ENCODE results near the gene CHSY3.

Gene CHSY3

DNA sequence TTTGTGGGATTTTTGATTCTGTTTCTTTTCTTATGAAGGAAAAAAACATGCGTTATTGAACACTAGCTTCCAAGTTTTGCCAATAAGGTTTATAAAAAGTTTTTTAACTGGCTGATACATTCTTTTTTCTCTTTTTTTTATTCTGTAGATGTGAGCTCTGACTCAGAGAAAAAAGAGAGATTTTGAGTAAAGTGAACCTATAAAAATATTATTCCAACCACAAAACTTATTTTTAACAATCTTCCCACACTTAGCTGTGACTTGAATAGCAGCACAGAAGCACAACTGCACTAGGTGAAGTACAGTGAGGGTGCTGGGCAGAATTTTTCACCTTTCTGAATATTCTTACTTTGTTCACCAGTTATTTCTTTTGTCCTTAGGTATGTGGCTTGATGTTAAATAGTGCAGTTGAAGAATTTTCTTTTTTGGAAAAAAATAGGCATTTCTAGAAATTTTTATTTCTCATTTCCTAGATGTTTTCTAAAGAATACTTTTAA, 41.6 kb downstream of the CHSY3 start:
- no peaks in the 10 kb centered on the region for H3K36me3 ChIP-seq (ENCODE audit: control insufficient read depth, insufficient read depth, low read length)
- H3K4me3 ChIP-seq (replicated peaks; ENCODE audit: low read depth, low read length) = no peak overlapping the region
- no peaks in the 10 kb centered on the region for H3K27me3 ChIP-seq (replicated peaks; ENCODE audit: control insufficient read depth, insufficient read depth, low read length)
- TF ChIP-seq, protein P1, sequence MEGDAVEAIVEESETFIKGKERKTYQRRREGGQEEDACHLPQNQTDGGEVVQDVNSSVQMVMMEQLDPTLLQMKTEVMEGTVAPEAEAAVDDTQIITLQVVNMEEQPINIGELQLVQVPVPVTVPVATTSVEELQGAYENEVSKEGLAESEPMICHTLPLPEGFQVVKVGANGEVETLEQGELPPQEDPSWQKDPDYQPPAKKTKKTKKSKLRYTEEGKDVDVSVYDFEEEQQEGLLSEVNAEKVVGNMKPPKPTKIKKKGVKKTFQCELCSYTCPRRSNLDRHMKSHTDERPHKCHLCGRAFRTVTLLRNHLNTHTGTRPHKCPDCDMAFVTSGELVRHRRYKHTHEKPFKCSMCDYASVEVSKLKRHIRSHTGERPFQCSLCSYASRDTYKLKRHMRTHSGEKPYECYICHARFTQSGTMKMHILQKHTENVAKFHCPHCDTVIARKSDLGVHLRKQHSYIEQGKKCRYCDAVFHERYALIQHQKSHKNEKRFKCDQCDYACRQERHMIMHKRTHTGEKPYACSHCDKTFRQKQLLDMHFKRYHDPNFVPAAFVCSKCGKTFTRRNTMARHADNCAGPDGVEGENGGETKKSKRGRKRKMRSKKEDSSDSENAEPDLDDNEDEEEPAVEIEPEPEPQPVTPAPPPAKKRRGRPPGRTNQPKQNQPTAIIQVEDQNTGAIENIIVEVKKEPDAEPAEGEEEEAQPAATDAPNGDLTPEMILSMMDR (IDR thresholded peaks at IDR 0.05; ENCODE audit: insufficient read depth, low read length, poor library complexity, severe bottlenecking) = no peak
- no peak for DNase-seq (ENCODE audit: extremely low read depth, insufficient read length)

DNA sequence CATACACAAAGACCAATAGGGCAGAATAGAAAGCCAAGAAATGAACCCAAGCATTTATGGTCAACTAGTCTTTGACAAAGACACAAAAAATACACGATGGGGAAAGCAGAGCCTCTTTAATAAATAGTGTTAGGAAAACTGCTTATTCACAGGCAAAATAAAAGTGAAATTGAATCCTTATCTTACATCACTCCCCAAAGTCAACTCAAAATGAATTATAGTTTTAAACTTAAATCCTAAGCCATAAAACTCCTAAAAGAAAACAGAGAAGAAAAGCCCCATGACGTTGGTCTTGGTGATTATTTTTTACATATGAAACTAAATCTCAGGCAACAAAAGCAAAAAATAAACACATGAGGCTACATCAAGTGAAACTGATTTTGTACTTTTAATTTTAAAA, 46.8 kb downstream of the CHSY3 start:
- Histone ChIP-seq H3K4me3 (replicated peaks; ENCODE audit: low read depth, low read length) (no peak overlapping the region), H3K27me3 (replicated peaks; ENCODE audit: control insufficient read depth, insufficient read depth, low read length) (no peaks in the 10 kb centered on the region), H3K36me3 (ENCODE audit: control insufficient read depth, insufficient read depth, low read length) (no peaks in the 10 kb centered on the region)
- DNase-seq (ENCODE audit: extremely low read depth, insufficient read length) = no peak
- TF ChIP-seq, protein P1 (IDR thresholded peaks at IDR 0.05; ENCODE audit: insufficient read depth, low read length, poor library complexity, severe bottlenecking) = no peak

DNA sequence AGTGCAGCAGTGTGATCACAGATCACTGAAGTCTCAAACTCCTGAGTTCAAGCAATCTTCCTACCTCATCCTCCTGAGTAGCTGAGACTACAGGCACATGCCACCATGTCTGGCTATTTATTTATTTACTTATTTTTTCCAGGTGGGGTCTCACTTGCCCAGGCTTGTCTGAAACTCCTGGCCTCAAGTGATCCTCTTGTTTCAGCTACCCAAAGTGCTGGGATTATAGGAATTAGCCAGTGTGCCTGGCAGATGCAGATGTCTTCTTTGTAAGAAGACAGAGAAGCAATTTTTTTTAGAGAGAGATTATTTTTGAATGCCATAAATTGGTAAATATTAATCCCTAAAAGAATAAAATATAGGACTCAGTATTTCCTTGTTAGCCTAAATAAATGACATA, 54.3 kb downstream of the CHSY3 start:
- TF ChIP-seq, protein P1 (IDR thresholded peaks at IDR 0.05; ENCODE audit: insufficient read depth, low read length, poor library complexity, severe bottlenecking) = no peak
- DNase-seq (ENCODE audit: extremely low read depth, insufficient read length) = no peak
- H3K4me3 ChIP-seq (replicated peaks; ENCODE audit: low read depth, low read length) = no peak overlapping the region

DNA sequence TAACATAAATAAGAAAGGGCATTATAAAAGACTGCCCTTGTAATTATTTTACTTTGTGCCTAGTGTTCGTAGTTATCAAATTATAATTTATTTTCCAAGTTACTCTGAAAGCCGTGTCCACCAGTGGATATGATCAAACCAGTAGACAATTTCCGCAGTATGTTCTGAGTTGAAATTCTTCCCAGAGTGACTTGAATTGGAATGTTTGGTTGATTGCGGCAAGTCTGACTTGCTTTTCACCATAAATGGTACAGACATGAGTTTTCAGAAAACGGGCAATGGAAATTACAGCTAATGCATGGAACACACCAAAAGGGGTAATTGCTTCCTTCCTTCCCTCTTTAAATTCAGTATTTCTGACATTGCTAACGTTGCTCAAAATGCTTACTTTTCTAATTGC, 56.6 kb downstream of the CHSY3 start:
- TF ChIP-seq, protein P1 (IDR thresholded peaks at IDR 0.05; ENCODE audit: insufficient read depth, low read length, poor library complexity, severe bottlenecking) = no peak
- no peak for DNase-seq (ENCODE audit: extremely low read depth, insufficient read length)
- Histone ChIP-seq H3K27me3 (replicated peaks; ENCODE audit: control insufficient read depth, insufficient read depth, low read length) (no peaks in the 10 kb centered on the region), H3K4me3 (replicated peaks; ENCODE audit: low read depth, low read length) (no peak overlapping the region), H3K36me3 (ENCODE audit: control insufficient read depth, insufficient read depth, low read length) (no peaks in the 10 kb centered on the region)

More for the DNA sequence above, 54.3 kb downstream of the CHSY3 start:
- H3K27me3 ChIP-seq (replicated peaks; ENCODE audit: control insufficient read depth, insufficient read depth, low read length) = no peaks in the 10 kb centered on the region
- H3K36me3 ChIP-seq (ENCODE audit: control insufficient read depth, insufficient read depth, low read length) = no peaks in the 10 kb centered on the region

DNA sequence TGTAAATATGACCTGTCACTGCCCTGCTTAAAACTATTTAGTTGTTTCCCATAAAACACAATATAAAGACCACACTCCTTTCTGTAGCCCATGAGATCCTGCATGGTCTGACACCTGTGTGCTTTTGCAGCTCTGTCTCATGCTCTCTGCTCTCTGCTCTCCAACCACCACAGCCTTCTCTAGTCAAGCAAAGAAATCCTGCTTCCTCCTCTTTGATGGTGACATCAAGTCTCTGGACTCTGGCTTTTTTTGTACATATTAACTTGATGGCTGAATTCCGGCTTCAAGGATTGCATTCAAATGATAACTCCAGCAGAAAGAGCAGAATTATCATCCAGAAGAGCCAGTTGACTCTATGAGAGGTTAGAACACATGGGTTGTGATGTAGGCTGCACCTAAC, 58.2 kb downstream of the CHSY3 start:
- TF ChIP-seq, protein P1 (IDR thresholded peaks at IDR 0.05; ENCODE audit: insufficient read depth, low read length, poor library complexity, severe bottlenecking) = no peak
- no peak for DNase-seq (ENCODE audit: extremely low read depth, insufficient read length)
- Histone ChIP-seq H3K4me3 (replicated peaks; ENCODE audit: low read depth, low read length) (no peak overlapping the region), H3K36me3 (ENCODE audit: control insufficient read depth, insufficient read depth, low read length) (no peaks in the 10 kb centered on the region), H3K27me3 (replicated peaks; ENCODE audit: control insufficient read depth, insufficient read depth, low read length) (no peaks in the 10 kb centered on the region)

DNA sequence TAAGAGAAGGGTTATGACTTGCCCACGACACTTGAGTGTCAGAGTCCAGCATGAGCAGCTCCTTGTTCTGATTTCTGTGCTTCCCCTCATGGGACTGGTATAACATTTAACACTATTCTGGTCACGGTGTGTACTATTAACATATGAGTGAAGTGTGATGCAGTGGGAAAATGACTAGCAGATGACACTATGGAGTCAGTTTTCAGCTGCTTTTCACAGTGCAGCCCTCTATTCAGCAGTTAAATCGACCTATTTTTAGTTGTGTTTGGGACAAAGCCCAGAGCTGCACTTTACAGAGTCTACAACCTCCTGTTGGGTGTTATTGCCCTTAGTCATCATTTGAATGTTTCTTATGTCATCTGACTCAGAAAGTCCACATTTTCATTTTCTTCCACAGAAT, 59.1 kb downstream of the CHSY3 start:
- Histone ChIP-seq H3K4me3 (replicated peaks; ENCODE audit: low read depth, low read length) (no peak overlapping the region), H3K27me3 (replicated peaks; ENCODE audit: control insufficient read depth, insufficient read depth, low read length) (no peaks in the 10 kb centered on the region), H3K36me3 (ENCODE audit: control insufficient read depth, insufficient read depth, low read length) (no peaks in the 10 kb centered on the region)
- TF ChIP-seq, protein P1 (IDR thresholded peaks at IDR 0.05; ENCODE audit: insufficient read depth, low read length, poor library complexity, severe bottlenecking) = no peak
- DNase-seq (ENCODE audit: extremely low read depth, insufficient read length) = no peak

Data from GM06990 (cell line).